Measurements from ENCODE around the gene POGLUT2. TPM values are rescaled to one million over a fixed set of nuclear protein-coding genes. Genes with fewer than 3 reads are reported as not detected.

The POGLUT2 gene
- total and polyA plus RNA-seq, 8 donors, result 7.5 to 37.8 (median 31.3) TPM

- Histone ChIP-seq H3K4me3 (no peak overlapping the region), H3K4me1 (no peaks in the 10 kb centered on the region), H3K27me3 (no peaks in the 10 kb centered on the region), H3K9me3 (no peaks in the 10 kb centered on the region), H3K36me3 (peaks cover 0 to 8% of the 10 kb centered on the region in 2 donors), H3K27ac (no peak overlapping the region)
- intact Hi-C loops (cut with DNase I), result no loop called here
- DNase-seq (no peak), ATAC-seq (no peak)
- no peak for TF ChIP-seq CTCF (IDR thresholded peaks at IDR 0.05)
Measured at GRCh38 chr13:102761071-102761470, 37.7 kb downstream of the POGLUT2 start.

DNA sequence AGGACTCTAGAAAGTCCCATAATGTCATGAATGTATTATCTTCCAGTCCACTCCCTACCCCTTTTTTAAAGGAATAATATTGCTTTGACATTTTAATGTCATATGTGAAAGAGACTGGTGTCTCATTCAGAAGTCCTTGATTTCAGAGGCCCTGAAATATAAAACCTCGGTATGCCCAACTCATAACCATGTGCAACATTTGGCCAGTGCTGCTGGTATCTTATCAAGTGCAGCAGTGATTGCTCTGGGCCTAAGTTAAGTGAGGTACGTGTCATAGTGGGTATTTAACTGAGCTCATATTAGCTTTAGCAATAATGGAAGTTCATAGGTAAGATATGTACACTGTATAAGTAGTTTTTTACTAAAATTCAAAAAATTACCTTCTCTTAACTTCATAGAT lies 39.9 kb downstream of the POGLUT2 start:
- intact Hi-C loops (cut with DNase I), result no loop called here
- Histone ChIP-seq H3K4me1 (no peaks in the 10 kb centered on the region), H3K4me3 (no peak overlapping the region), H3K36me3 (no peaks in the 10 kb centered on the region), H3K27me3 (no peaks in the 10 kb centered on the region), H3K9me3 (no peaks in the 10 kb centered on the region), H3K27ac (no peak overlapping the region)
- DNase-seq, result no peak
- TF ChIP-seq CTCF (IDR thresholded peaks at IDR 0.05), result no peak
- ATAC-seq, result no peak

GRCh38 chr13:102757006-102757405 lies 41.8 kb downstream of the POGLUT2 start:
- intact Hi-C loops (cut with DNase I), result no loop called here
- no peak for TF ChIP-seq CTCF (IDR thresholded peaks at IDR 0.05)
- DNase-seq, result no peak

GRCh38 chr13:102751886-102752285 lies 46.9 kb downstream of the POGLUT2 start:
- no peak for DNase-seq
- H3K36me3 ChIP-seq, result no peaks in the 10 kb centered on the region
- H3K4me3 ChIP-seq, result no peak overlapping the region
- H3K27ac ChIP-seq, result no peak overlapping the region
- no peaks in the 10 kb centered on the region for H3K27me3 ChIP-seq
- H3K9me3 ChIP-seq, result peaks cover 0 to 3% of the 10 kb centered on the region in 2 donors
- no peak for TF ChIP-seq CTCF (IDR thresholded peaks at IDR 0.05)
- intact Hi-C loops (cut with DNase I), result no loop called here
- ATAC-seq, result no peak
- no peaks in the 10 kb centered on the region for H3K4me1 ChIP-seq

More at GRCh38 chr13:102757006-102757405, 41.8 kb downstream of the POGLUT2 start:
- H3K9me3 ChIP-seq, result peaks cover 0 to 3% of the 10 kb centered on the region in 2 donors
- H3K4me3 ChIP-seq, result no peak overlapping the region
- no peak overlapping the region for H3K27ac ChIP-seq
- no peaks in the 10 kb centered on the region for H3K4me1 ChIP-seq
- no peak for ATAC-seq
- H3K36me3 ChIP-seq, result no peaks in the 10 kb centered on the region
- no peaks in the 10 kb centered on the region for H3K27me3 ChIP-seq

GRCh38 chr13:102742506-102742905 lies 56.3 kb downstream of the POGLUT2 start:
- no peaks in the 10 kb centered on the region for H3K27me3 ChIP-seq
- intact Hi-C loops (cut with DNase I), result no loop called here
- H3K36me3 ChIP-seq, result no peaks in the 10 kb centered on the region
- no peak overlapping the region for H3K27ac ChIP-seq
- no peak overlapping the region for H3K4me3 ChIP-seq
- peaks cover 0 to 9% of the 10 kb centered on the region in 2 donors for H3K9me3 ChIP-seq
- no peaks in the 10 kb centered on the region for H3K4me1 ChIP-seq
- no peak for DNase-seq
- no peak for TF ChIP-seq CTCF (IDR thresholded peaks at IDR 0.05)
- no peak for ATAC-seq
